Prostate gland (tissue), 2 donors: Measurements from ENCODE around the gene LMX1B. TPM values are rescaled to one million over a fixed set of nuclear protein-coding genes. Genes with fewer than 3 reads are reported as not detected.

ENCODE experiments used
- DNase-seq: peaks from one replicate; pipeline ENCODE4 v3.0.0-alpha.2; 2019; ENCODE audit warnings: low spot score
- H3K27ac ChIP-seq, 2 donors: fragments of 200-600 bp; sonication (generic); 2 replicates each; pipeline ENCODE4 v1.5.1; 2017 to 2019
- H3K27me3 ChIP-seq: fragments of 200-600 bp; sonication (generic); replicated peaks from 2 replicates; pipeline ENCODE4 v1.5.1; 2019; ENCODE audit not compliant: insufficient read depth
- H3K36me3 ChIP-seq, 2 donors: fragments of 200-600 bp; sonication (generic); 1 replicate in 1 of 2; 2 replicates in 1 of 2; pipeline versions ENCODE4 v1.5.1 to v1.8.1; 2017 to 2019
- H3K4me1 ChIP-seq: fragments of 200-600 bp; sonication (generic); replicated peaks from 2 replicates; pipeline ENCODE4 v1.5.1; 2019
- H3K4me3 ChIP-seq, 2 donors: fragments of 200-600 bp; sonication (generic); 2 replicates each; pipeline ENCODE4 v1.5.1; 2017 to 2019
- H3K9me3 ChIP-seq: fragments of 200-600 bp; sonication (generic); 2 replicates; pipeline ENCODE4 v1.5.1; 2017
- CTCF ChIP-seq, 4 experiments: fragments of 200-600 bp in 2 of 4; fragments of 450-650 bp in 2 of 4; sonication (generic) in 2 of 4; IDR thresholded peaks; 1 replicate in 3 of 4; 2 replicates in 1 of 4; pipeline ENCODE4 v1.5.1; 2016 to 2019; ENCODE audit warnings: antibody characterized with exemption in 4 of 4, mild to moderate bottlenecking in 2 of 4, moderate library complexity in 2 of 4
- POLR2A ChIP-seq: fragments of 450-650 bp; IDR thresholded peaks from one replicate; pipeline ENCODE4 v1.6.1; 2016; ENCODE audit warnings: antibody characterized with exemption, mild to moderate bottlenecking
- POLR2AphosphoS5 ChIP-seq: sonication (generic); formaldehyde crosslinking; IDR thresholded peaks from one replicate; pipeline ENCODE4 v1.6.1; 2017; ENCODE audit warnings: antibody characterized with exemption
- WGBS: methylation state at CpG from one replicate; pipeline ENCODE4 v1.1.5; 2018; 5-methylcytosine and 5-hydroxymethylcytosine counted together
- intact Hi-C: fragments of 100-400 bp; cut with DNase I; formaldehyde crosslinking; loops from one replicate; pipeline ENCODE4 v1.14.2; 2022
- total RNA-seq, 2 donors: library from RNA; depleted of rRNA; stranded (reverse); fragments of >200 nt; gene quantifications; one replicate each; pipeline ENCODE4 v1.1.0, GENCODE V29; 2016

The LMX1B gene
- total RNA-seq, 2 donors from 2014 or later = 0.18 to 2.1 TPM

GRCh38 chr9:126669108-126669507, 55.4 kb downstream of the LMX1B start:
- Histone ChIP-seq H3K4me3 (no peak overlapping the region), H3K27ac (no peak overlapping the region), H3K27me3 (no peaks in the 10 kb centered on the region), H3K36me3 (no peaks in the 10 kb centered on the region), H3K4me1 (no peaks in the 10 kb centered on the region), H3K9me3 (no peaks in the 10 kb centered on the region)
- TF ChIP-seq POLR2A = no peak
- 82% methylated on average over 14 of the region's 14 CpGs for WGBS
- no peak for DNase-seq
- intact Hi-C loops = no loop called here

DNA sequence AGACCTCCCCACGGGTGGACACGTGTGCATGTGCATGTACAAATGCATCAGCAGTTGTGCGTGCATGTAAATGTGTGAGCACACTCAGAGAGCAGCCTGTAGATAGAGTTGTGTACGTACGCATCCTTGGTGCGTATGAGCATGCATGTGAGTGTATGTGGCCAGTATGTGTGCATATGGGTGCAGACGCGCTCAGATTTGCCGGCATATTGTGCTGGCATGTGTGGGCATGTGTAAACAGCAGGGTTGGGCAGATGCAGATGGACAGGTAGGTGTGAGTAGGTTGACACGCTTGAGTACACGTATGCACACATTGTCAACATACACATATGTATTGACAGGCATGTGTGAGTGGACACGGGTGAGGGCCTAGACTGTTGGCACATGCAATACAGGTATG, 56.5 kb downstream of the LMX1B start:
- intact Hi-C loops = no loop called here
- H3K4me3 ChIP-seq = no peak overlapping the region
- WGBS = 91% methylated on average over 12 of the region's 12 CpGs
- TF ChIP-seq CTCF (IDR thresholded peaks at IDR 0.05) = no peak
- no peak for TF ChIP-seq POLR2AphosphoS5
- TF ChIP-seq POLR2A = no peak
- H3K27ac ChIP-seq = no peak overlapping the region
- DNase-seq = no peak
- no peaks in the 10 kb centered on the region for H3K36me3 ChIP-seq
- peaks cover 5% of the 10 kb centered on the region for H3K27me3 ChIP-seq
- H3K9me3 ChIP-seq = no peaks in the 10 kb centered on the region
- no peaks in the 10 kb centered on the region for H3K4me1 ChIP-seq

- Histone ChIP-seq H3K4me3 (no peak overlapping the region), H3K27ac (no peak overlapping the region), H3K4me1 (no peaks in the 10 kb centered on the region), H3K27me3 (peaks cover 10% of the 10 kb centered on the region), H3K9me3 (no peaks in the 10 kb centered on the region), H3K36me3 (no peaks in the 10 kb centered on the region)
- 46% methylated on average over 20 of the region's 20 CpGs for WGBS
- TF ChIP-seq CTCF (IDR thresholded peaks at IDR 0.05) (no peak), POLR2A (no peak), POLR2AphosphoS5 (no peak)
- intact Hi-C loops = no loop called here
- no peak for DNase-seq
These were observed 57.7 kb downstream of the LMX1B start for GRCh38 chr9:126671381-126671831.

DNA sequence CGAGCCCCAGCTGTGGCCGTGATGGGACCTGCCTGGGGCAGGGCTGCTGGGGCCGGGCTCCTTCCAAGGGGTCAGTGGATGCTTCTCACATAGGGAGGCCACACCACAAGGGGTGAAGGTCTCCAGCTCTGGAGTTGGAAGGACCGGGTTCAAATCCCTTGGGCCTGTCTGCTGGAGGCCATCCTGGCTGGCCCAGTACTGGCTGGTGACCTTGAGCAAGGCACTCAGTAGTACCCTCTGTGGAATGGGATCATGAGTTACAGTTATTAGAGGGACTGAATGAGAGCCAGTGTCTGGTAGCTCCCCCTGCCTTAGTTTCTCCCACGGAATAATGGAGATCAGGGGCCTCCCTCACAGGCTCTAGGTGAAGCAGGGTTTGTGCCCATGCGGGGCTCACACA, 58.3 kb downstream of the LMX1B start:
- Histone ChIP-seq H3K27me3 (peaks cover 15% of the 10 kb centered on the region), H3K9me3 (no peaks in the 10 kb centered on the region), H3K27ac (no peak overlapping the region), H3K36me3 (no peaks in the 10 kb centered on the region), H3K4me1 (no peaks in the 10 kb centered on the region), H3K4me3 (no peak overlapping the region)
- WGBS = 86% methylated on average over 6 of the region's 6 CpGs
- intact Hi-C loops = no loop called here
- DNase-seq = no peak
- TF ChIP-seq POLR2A (no peak), POLR2AphosphoS5 (no peak), CTCF (IDR thresholded peaks at IDR 0.05) (no peak)

DNA sequence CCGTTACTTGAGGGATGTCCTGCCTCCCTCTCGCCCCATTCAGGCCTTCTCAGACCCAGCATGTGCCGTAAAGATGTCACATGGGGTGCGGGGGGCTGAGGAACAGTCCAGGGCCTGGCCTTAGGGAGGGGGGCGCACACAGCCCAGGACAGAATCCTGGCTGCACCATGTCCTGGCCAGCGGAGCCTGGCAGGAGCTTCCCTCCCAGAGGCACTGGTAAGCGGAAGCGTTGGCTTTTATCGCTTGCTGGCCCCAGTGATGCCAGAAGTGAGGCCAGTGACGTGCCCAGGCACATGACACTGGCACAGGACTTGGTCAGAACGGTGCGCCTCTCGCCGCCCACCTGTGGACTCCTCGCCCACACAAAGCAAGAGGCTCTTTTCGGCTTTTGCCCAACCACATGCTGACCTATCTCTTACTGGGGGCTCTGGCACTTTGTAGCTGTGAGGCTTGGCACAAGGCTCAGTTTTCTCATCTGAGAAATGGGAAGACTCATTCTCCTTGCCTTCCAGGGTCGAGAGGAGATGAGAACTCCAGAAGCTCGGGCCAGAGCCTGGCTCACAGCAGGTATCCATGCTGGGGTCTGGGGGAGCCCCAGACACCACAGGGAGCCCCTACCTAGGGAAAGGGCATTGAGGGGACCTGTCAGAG, 59.0 kb downstream of the LMX1B start:
- WGBS = 44% methylated on average over 18 of the region's 18 CpGs
- intact Hi-C loops = no loop called here
- no peak overlapping the region for H3K4me3 ChIP-seq

More for the DNA sequence above, 59.0 kb downstream of the LMX1B start:
- peak; percentile 38 for DNase-seq
- TF ChIP-seq CTCF (IDR thresholded peaks at IDR 0.05) (no peak), POLR2AphosphoS5 (peak; percentile 19)
- H3K27me3 ChIP-seq = peaks cover 18% of the 10 kb centered on the region
- no peak overlapping the region for H3K27ac ChIP-seq
- H3K4me1 ChIP-seq = no peaks in the 10 kb centered on the region
- H3K36me3 ChIP-seq = no peaks in the 10 kb centered on the region
- no peaks in the 10 kb centered on the region for H3K9me3 ChIP-seq
